GM21825 (cell line): ENCODE results near the gene LBX1.

Experiments used
- ATAC-seq: cut with Tn5 transposase; IDR thresholded peaks from one replicate; pipeline ENCODE4 v1.9.1; 2021; ENCODE audit warnings: mild to moderate bottlenecking, moderate library complexity; ENCODE audit not compliant: unreplicated experiment

Gene LBX1

GRCh38 chr10:101229266-101230182 is at the start of gene LBX1:
LBX1 (minus strand) TSS chr10:101229463; CDS start chr10:101228815, 648 bp downstream.
- no peak for ATAC-seq

- ATAC-seq: no peak
Observed at GRCh38 chr10:101273741-101274140, 44.5 kb upstream of the LBX1 start.

GRCh38 chr10:101273330-101273729 is 44.1 kb upstream of the LBX1 start:
- no peak for ATAC-seq

- no peak for ATAC-seq
Observed at GRCh38 chr10:101272229-101272868, 43.1 kb upstream of the LBX1 start.

- no peak for ATAC-seq
Observed at GRCh38 chr10:101270763-101271162, 41.5 kb upstream of the LBX1 start.

GRCh38 chr10:101267776-101268175 is 38.5 kb upstream of the LBX1 start:
- no peak for ATAC-seq

- ATAC-seq: no peak
Observed at GRCh38 chr10:101267290-101267680, 38.0 kb upstream of the LBX1 start.

- no peak for ATAC-seq
Observed at GRCh38 chr10:101266381-101267289, 37.4 kb upstream of the LBX1 start.

GRCh38 chr10:101263150-101263752 is 34.0 kb upstream of the LBX1 start:
- no peak for ATAC-seq

- no peak for ATAC-seq
Observed at GRCh38 chr10:101262147-101262546, 32.9 kb upstream of the LBX1 start.

- no peak for ATAC-seq
Observed at GRCh38 chr10:101261702-101262101, 32.4 kb upstream of the LBX1 start.

GRCh38 chr10:101260764-101261481 is 31.7 kb upstream of the LBX1 start:
- ATAC-seq: no peak

GRCh38 chr10:101258179-101258885 is 29.1 kb upstream of the LBX1 start:
- ATAC-seq: no peak

GRCh38 chr10:101257491-101257890 is 28.2 kb upstream of the LBX1 start:
- ATAC-seq: no peak

GRCh38 chr10:101257084-101257483 is 27.8 kb upstream of the LBX1 start:
- no peak for ATAC-seq

- no peak for ATAC-seq
Observed at GRCh38 chr10:101256387-101256786, 27.1 kb upstream of the LBX1 start.

- no peak for ATAC-seq
Observed at GRCh38 chr10:101250136-101250535, 20.9 kb upstream of the LBX1 start.

- ATAC-seq: no peak
Observed at GRCh38 chr10:101249171-101249581, 19.9 kb upstream of the LBX1 start.

- no peak for ATAC-seq
Observed at GRCh38 chr10:101246639-101247038, 17.4 kb upstream of the LBX1 start.
